ENCODE results near the gene SEMA3F. TPM values are rescaled to one million over a fixed set of nuclear protein-coding genes. Genes with fewer than 3 reads are reported as not detected.

Gene SEMA3F
- polyA plus RNA-seq, 2 of the 4 experiments (the other 2 are of a cell fraction), result 2.9 to 10.6 TPM

- 79% methylated on average over 16 of the region's 16 CpGs for WGBS (ENCODE audit: missing lambda C conversion rate)
- ChIA-PET CTCF (interaction anchor here (0.6 to 4.7 kb wide), 10 partner anchors 10 to 44 kb away, joined by 3 to 46 read pairs (median 4); partner anchors contain the start of gene GNAT1), POLR2A (no interaction called here)
Observed at GRCh38 chr3:50202353-50203112, 47.4 kb downstream of the SEMA3F start.

GRCh38 chr3:50203113-50203808 lies 48.1 kb downstream of the SEMA3F start:
- Histone ChIP-seq H3K9me3 (no peaks in the 10 kb centered on the region), H3K4me1 (no peaks in the 10 kb centered on the region; the same call in 2 of the 3 replicates), H3K4me2 (no peak overlapping the region), H3K27ac (no peak overlapping the region), H3K4me3 (no peak overlapping the region)
- TF ChIP-seq CHD4 (IDR thresholded peaks at IDR 0.05; ENCODE audit: borderline replicate concordance) (no peak), CBX8 (IDR thresholded peaks at IDR 0.05) (no peak), EHMT2 (IDR thresholded peaks at IDR 0.05; ENCODE audit: low read depth) (no peak), EP300 (IDR thresholded peaks at IDR 0.05) (no peak)
- no peak for ATAC-seq
- ChIA-PET POLR2A (no interaction called here), CTCF (interaction anchor here (0.7 to 4.7 kb wide), 6 partner anchors 11 to 23 kb away, joined by 3 to 46 read pairs (median 6); partner anchors contain the start of gene GNAT1)
- FAIRE-seq, result no peak
- WGBS (ENCODE audit: missing lambda C conversion rate), result 77% methylated on average over 3 of the region's 9 CpGs
- DNase-seq (ENCODE audit: low read depth in 1 of 2, low spot score in 1 of 2), result no peak

More at GRCh38 chr3:50202353-50203112, 47.4 kb downstream of the SEMA3F start:
- FAIRE-seq, result no peak
- Histone ChIP-seq H3K4me3 (no peak overlapping the region), H3K27ac (no peak overlapping the region), H3K4me2 (no peak overlapping the region), H3K9me3 (no peaks in the 10 kb centered on the region), H3K4me1 (no peaks in the 10 kb centered on the region; the same call in 2 of the 3 replicates)
- no peak; a peak in 1 of 6 replicates for ATAC-seq
- TF ChIP-seq NPAS2 (CRISPR knock-in tag; IDR thresholded peaks at IDR 0.05; ENCODE audit: borderline replicate concordance) (no peak), RAD21 (conservative IDR thresholded peaks at IDR 0.05 in 1 of 2, IDR thresholded peaks at IDR 0.05 in 1 of 2) (no peak), JUNB (IDR thresholded peaks at IDR 0.05) (no peak), SREBF2 (IDR thresholded peaks at IDR 0.05) (no peak), ZNF302 (CRISPR knock-in tag; IDR thresholded peaks at IDR 0.05) (no peak), POLR2A (IDR thresholded peaks at IDR 0.05; ENCODE audit: low read length) (no peak), SMC3 (IDR thresholded peaks at IDR 0.05) (no peak), PHF8 (IDR thresholded peaks at IDR 0.05; ENCODE audit: borderline replicate concordance, low read depth) (no peak), HDAC2 (IDR thresholded peaks at IDR 0.05) (no peak), E2F6 (IDR thresholded peaks at IDR 0.05; ENCODE audit: borderline replicate concordance, low read depth) (no peak), HMGXB4 (CRISPR knock-in tag; IDR thresholded peaks at IDR 0.05; ENCODE audit: borderline replicate concordance) (no peak), CEBPB (IDR thresholded peaks at IDR 0.05) (no peak), CBX2 (IDR thresholded peaks at IDR 0.05; ENCODE audit: borderline replicate concordance, low read depth) (no peak), RCOR1 (IDR thresholded peaks at IDR 0.05; ENCODE audit: low read depth, low read length) (no peak)
- no peak for DNase-seq (ENCODE audit: low read depth in 1 of 2, low spot score in 1 of 2)

Measured in A549 (cell line).